ENCODE measurements around the gene CCSER1. TPM values are rescaled to one million over a fixed set of nuclear protein-coding genes. Genes with fewer than 3 reads are reported as not detected.

CCSER1 gene
- total and polyA plus RNA-seq, 2 donors (not counting 1 experiment from before 2014, with no cell fraction given): 10.7 to 39.5 TPM

DNA sequence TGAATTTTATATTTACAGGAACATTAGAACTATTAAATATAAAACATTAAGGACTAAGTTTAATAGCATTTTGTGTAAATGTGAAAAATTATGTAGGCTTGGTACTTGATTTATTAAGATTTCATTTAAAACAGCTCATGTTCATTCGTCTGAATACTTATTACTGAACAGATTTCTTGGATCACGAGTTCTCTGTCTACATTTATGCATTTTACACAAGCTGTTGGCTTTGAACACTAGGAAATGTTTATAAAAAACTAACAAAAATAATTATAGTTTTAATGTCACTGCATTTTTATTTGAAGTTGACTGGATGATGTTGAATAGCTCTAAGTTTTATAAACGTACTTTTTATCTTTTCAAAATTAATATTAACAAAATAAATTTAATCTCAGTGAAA, 888.7 kb downstream of the CCSER1 start:
- intact Hi-C loops (cut with micrococcal nuclease): no loop called here
- H4K20me1 ChIP-seq (ENCODE audit: control insufficient read depth, insufficient read depth, low read length, poor library complexity, severe bottlenecking): no peaks in the 10 kb centered on the region
- POLR2A ChIA-PET: no interaction called here
- H3K4me1 Mint-ChIP-seq: no peaks in the 10 kb centered on the region
- H3K27me3 ChIP-seq (replicated peaks in 1 of 4; ENCODE audit: control extremely low read depth in 1 of 4, control insufficient read depth in 3 of 4, insufficient read depth in 4 of 4, low read length in 3 of 4): no peaks in the 10 kb centered on the region
- H3K4me3 Mint-ChIP-seq: no peak overlapping the region
- no peaks in the 10 kb centered on the region for H3K36me3 ChIP-seq (replicated peaks in 1 of 2; ENCODE audit: control extremely low read depth in 1 of 2, control insufficient read depth in 1 of 2, extremely low read depth in 1 of 2, insufficient read depth in 2 of 2, low read length in 1 of 2)
- DNase-seq: no peak
- H3K4me1 ChIP-seq (ENCODE audit: control insufficient read depth in 2 of 2, insufficient read depth in 2 of 2, low read length in 2 of 2): no peaks in the 10 kb centered on the region
- ATAC-seq (ENCODE audit: low read depth): no peak
- CTCF ChIA-PET: no interaction called here
- WGBS (ENCODE audit: insufficient coverage): no CpG with 5 or more reads among the region's 3 CpGs
- H3K9me3 ChIP-seq (ENCODE audit: control extremely low read depth in 1 of 3, control insufficient read depth in 2 of 3, insufficient read depth in 1 of 3, low read length in 2 of 3): no peaks in the 10 kb centered on the region
- no peaks in the 10 kb centered on the region for H3K9me3 Mint-ChIP-seq (ENCODE audit: insufficient read depth)
- TF ChIP-seq CTCF (IDR thresholded peaks at IDR 0.05): no peak
- no peak for TF ChIP-seq EZH2 (IDR thresholded peaks at IDR 0.05; ENCODE audit: borderline replicate concordance, insufficient read depth, low read depth, low read length, poor library complexity, severe bottlenecking)
- H3K79me2 ChIP-seq (ENCODE audit: control insufficient read depth, insufficient read depth, low read length): no peaks in the 10 kb centered on the region
- H3K9ac ChIP-seq (ENCODE audit: low read length): no peak overlapping the region
- no peaks in the 10 kb centered on the region for H3K27me3 Mint-ChIP-seq
- H3K4me2 ChIP-seq (replicated peaks; ENCODE audit: low read depth, low read length, poor library complexity, severe bottlenecking): no peak overlapping the region
- H3K4me3 ChIP-seq (ENCODE audit: control extremely low read depth in 1 of 5, extremely low read depth in 1 of 5, insufficient read depth in 1 of 5, low read depth in 2 of 5, low read length in 4 of 5): no peak overlapping the region
- H3K27ac Mint-ChIP-seq: no peak overlapping the region
- H3K27ac ChIP-seq (ENCODE audit: low read length in 2 of 2): no peak overlapping the region
- H2AFZ ChIP-seq (ENCODE audit: insufficient read depth, low read depth, low read length, poor library complexity, severe bottlenecking): no peak overlapping the region

DNA sequence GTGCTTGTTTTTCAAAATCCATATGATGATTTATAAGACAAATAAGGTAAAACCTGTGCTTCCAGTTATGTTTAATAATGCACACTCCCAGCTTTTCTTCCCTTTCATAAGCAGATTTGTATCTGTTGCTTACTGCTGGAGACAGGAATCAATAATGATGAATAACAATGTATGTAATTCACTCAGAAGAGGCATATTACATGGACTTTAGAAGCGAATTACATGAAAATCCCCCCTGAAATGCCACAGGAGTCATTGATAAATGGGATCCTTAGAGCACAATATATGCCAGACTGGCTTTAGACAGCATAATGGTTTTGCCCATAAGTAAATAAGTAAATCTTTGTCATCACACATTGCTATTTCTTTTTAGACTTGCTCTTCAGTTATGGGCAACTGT, 892.3 kb downstream of the CCSER1 start:
- DNase-seq (no peak), ATAC-seq (ENCODE audit: low read depth) (no peak)
- ChIA-PET CTCF (no interaction called here), POLR2A (no interaction called here)
- Histone ChIP-seq H3K9ac (ENCODE audit: low read length) (no peak overlapping the region), H3K27ac (ENCODE audit: low read length in 2 of 2) (no peak overlapping the region), H3K9me3 (ENCODE audit: control extremely low read depth in 1 of 3, control insufficient read depth in 2 of 3, insufficient read depth in 1 of 3, low read length in 2 of 3) (no peaks in the 10 kb centered on the region), H3K4me3 (ENCODE audit: control extremely low read depth in 1 of 5, extremely low read depth in 1 of 5, insufficient read depth in 1 of 5, low read depth in 2 of 5, low read length in 4 of 5) (no peak overlapping the region), H3K79me2 (ENCODE audit: control insufficient read depth, insufficient read depth, low read length) (no peaks in the 10 kb centered on the region), H4K20me1 (ENCODE audit: control insufficient read depth, insufficient read depth, low read length, poor library complexity, severe bottlenecking) (no peaks in the 10 kb centered on the region), H3K36me3 (replicated peaks in 1 of 2; ENCODE audit: control extremely low read depth in 1 of 2, control insufficient read depth in 1 of 2, extremely low read depth in 1 of 2, insufficient read depth in 2 of 2, low read length in 1 of 2) (no peaks in the 10 kb centered on the region), H3K27me3 (replicated peaks in 1 of 4; ENCODE audit: control extremely low read depth in 1 of 4, control insufficient read depth in 3 of 4, insufficient read depth in 4 of 4, low read length in 3 of 4) (no peaks in the 10 kb centered on the region), H3K4me2 (replicated peaks; ENCODE audit: low read depth, low read length, poor library complexity, severe bottlenecking) (no peak overlapping the region), H3K4me1 (ENCODE audit: control insufficient read depth in 2 of 2, insufficient read depth in 2 of 2, low read length in 2 of 2) (no peaks in the 10 kb centered on the region), H2AFZ (ENCODE audit: insufficient read depth, low read depth, low read length, poor library complexity, severe bottlenecking) (no peak overlapping the region)
- H3K27ac Mint-ChIP-seq: no peak overlapping the region
- intact Hi-C loops (cut with micrococcal nuclease): no loop called here
- H3K9me3 Mint-ChIP-seq (ENCODE audit: insufficient read depth): no peaks in the 10 kb centered on the region
- H3K4me3 Mint-ChIP-seq: no peak overlapping the region
- WGBS (ENCODE audit: insufficient coverage): no CpG with 5 or more reads among the region's 1 CpG
- H3K27me3 Mint-ChIP-seq: no peaks in the 10 kb centered on the region
- H3K4me1 Mint-ChIP-seq: no peaks in the 10 kb centered on the region
- no peak for TF ChIP-seq CTCF (IDR thresholded peaks at IDR 0.05)
- no peak for TF ChIP-seq EZH2 (IDR thresholded peaks at IDR 0.05; ENCODE audit: borderline replicate concordance, insufficient read depth, low read depth, low read length, poor library complexity, severe bottlenecking)

Data from B cell (primary cell).